LHCN-M2 (cell line): ENCODE measurements around the gene ZNF683. TPM values are rescaled to one million over a fixed set of nuclear protein-coding genes. Genes with fewer than 3 reads are reported as not detected.
"Not testable (repeated sequence)": the region's sequence is repeated elsewhere in the genome, so short reads cannot be mapped to it uniquely, and the experiment has no call there.

Experiments
- DNase-seq: peaks from one replicate; pipeline ENCODE4 v3.0.0-alpha.2; 2012; ENCODE audit warnings: low read depth
- total RNA-seq: library from RNA; depleted of rRNA; stranded (reverse); fragments of >200 nt; gene quantifications from 2 replicates; pipeline ENCODE4 v1.2.3, GENCODE V29; 2014

ZNF683 gene
- total RNA-seq, 1 experiment from 2014 or later, result not detected

DNA sequence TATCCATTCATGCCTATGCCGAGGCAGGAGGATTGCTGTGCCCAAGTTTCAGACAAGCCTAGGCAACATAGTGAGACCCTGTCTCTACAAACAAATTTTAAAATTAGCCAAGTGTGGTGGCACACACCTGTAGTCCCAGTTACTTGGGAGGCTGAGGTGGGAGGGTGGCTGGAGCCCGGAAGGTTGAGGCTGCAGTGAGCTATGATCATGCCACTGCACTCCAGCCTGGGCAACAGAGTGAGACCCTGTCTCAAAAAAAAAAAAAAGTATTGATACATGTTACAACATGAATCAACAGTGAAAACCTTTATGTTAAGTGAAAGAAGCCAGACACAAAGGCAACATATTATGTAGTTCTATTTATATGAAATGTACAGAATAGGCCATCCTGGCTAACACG lies 12.5 kb upstream of the ZNF683 start:
- DNase-seq, result not testable (repeated sequence)

DNA sequence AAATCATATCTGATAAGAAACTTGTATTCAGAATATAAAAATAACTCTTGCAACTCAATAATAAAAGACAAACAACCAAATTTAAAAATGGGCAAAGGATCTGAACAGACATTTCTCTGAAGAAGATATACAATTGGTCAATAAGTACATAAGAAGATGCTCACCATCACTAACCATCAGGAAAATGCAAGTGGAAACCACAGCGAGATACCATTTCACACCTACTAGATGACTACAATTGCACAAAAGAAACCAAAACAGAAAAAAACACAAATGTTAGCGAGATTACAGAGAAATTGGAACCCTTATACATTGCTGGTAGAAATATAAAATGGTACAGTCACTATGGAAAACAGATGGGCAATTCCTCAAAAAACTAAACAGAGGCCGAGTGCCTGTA lies 11.5 kb upstream of the ZNF683 start:
- DNase-seq, result no peak

DNA sequence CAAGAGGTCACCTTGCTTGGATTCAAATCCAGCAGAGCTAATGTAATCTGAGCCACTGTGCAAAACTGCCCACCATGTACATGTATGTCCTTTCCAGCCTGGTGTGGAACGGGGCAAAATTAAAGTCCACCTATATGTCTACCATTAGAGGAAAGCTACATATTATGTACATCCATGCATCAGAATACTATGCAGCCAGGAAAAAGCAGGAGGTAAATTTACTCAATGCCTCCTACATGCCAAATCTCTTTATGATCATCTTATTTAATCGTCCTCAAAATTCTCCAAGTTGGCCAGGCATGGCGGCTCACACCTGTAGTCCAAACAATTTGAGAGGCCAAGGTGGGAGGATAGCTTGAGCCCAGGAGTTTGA lies 6.3 kb upstream of the ZNF683 start:
- no peak for DNase-seq

DNA sequence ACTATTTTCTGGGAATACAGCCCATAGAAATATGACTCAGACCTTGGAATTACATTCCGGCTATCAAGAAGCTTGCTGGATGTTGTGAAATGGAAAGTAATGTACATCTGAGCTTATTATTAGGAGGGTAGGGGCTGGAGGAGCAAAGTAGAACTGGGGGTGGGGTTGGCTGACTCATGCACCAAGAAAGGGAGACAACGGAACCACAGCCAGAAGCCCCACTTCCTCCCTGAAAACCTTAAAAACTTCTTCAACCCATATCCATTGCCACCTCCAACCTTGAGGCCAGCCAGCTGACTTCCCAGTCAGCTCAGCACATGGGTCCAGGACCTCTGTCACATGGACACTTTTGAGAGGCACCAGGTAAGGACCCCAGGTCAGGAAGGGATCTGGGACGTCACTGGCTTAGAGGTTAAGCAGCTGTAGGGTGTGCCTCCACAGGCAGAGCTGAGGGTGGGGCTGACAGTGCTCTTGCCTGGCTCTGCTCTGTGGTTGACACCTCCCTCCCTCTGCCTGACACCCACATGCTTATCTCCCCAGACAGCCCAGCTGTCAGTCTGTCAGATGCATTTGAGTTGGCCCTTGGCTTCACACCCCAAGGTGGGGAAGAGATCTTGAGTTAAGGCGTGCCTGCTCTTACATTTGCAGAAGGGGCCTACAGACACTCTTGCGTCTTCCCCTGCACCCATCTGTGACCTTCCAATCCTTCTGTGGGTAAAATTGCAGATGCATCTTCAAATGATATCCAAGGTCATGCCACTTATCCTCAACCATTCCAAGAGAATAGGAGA lies 5.7 kb upstream of the ZNF683 start:
- DNase-seq, result peak; percentile 91

DNA sequence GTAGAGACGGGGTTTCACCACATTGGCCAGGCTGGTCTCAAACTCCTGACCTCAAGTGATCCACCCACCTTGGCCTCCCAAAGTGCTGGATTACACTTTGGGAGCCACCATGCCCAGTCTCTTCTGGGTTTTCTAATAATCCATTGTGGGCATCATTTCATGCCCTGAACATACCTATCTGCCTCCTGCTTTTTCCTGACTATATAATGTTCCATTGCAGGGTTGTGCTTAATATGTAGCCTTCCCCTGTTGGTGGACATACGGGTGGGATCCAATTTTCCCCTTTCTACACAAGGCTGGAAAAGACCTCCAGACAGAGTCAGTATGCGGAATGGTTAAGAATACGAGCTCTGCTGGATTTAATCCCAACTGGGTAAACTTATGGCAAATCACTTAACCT lies 3.5 kb upstream of the ZNF683 start:
- DNase-seq, result no peak

DNA sequence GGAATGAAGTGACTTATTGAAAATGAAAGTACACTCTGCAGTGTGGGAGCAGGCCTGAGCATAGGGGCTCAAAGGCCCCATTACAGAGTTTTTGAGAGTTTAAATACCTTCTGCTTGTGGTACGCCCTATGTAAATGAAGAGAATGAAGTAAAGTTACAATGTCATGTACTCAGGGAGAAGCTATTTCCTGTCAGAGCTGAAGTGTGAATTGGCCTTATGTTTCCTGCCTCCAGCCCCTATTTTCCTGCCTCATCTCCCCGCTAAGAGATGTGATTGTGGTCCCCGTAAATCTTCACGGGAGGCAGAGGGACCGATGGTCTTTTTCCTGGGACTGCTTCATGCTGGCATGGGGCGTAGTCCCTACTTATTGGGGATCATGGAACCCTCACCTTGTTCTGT lies 2.5 kb upstream of the ZNF683 start:
- DNase-seq, result no peak

DNA sequence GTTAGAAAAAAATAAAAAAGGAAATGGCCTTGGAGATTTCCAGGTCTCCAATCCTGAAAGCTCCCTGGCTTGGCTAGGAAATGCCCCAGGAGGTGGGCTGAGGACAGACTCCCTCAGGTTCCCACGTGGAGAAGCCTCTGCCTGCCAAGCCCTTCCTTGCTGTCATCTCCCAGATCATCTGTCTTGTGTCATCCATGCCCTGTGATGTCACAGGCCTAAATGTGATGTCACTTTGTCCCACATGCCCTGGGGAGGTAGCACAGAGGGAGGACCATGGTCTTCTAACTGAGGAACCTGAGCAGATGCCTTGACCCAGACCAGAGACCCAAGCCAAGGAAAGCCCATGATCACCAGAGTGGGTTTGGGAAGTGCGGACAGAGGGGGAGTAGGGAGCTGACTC lies 1.8 kb upstream of the ZNF683 start:
- DNase-seq, result not testable (repeated sequence)

DNA sequence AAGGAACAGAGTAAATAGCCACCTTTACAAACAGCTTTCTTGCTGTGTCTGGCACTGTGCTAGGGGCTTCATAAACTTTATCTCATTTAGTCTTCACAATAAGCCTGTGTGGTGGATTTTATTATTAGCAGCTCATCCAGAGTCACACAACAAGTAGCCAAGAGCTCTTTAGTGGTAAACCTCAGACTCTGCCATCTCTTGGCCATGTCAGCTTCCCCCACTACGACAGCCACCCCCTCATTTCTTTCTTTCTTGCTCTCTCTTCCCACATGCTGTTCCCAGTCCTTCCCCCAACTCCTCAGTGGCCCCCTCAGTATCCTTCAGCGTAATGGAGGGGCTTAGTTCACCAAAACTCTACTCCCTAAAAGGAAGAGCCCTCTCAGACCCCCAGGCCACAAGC lies 1.2 kb upstream of the ZNF683 start:
- DNase-seq, result no peak

DNA sequence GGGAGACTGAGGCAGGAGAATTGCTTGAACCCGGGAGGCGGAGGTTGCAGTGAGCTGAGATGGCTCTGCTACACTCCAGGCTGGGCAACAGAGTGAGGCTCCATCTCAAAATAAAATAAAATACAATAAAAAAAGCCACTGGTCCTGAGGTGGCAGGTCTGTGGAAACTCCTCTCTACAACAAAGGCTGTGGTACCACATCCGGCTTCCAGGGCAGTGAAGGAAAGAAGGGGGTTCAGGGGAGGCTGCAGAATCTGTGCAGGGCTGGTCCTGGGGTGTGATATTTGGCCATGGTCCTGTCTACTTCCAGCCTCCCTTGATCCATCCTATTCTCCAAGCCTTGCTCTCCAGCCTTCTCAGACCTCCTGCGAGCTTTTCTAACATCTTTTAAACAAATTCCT lies 731 bp upstream of the ZNF683 start:
- no peak for DNase-seq

DNA sequence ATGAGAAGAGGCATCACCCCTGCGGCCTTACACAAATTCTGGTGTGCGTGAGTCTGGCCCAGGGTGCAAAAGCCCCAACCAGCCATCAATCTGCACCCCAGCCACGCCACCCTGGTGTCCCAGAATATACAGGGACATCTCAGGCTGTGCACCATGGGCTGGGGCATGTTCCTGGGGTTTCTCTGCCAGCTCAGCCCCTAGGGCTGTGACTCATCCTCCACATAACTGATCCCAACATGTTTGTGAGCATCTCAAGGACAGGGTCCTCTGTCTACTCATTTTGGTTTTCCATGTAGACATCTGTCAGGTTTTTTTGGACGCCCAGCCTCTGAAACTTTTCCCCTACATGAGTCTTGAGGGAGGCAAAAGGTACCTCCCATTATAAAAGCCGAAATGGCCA lies 511 bp downstream of the ZNF683 start:
- no peak for DNase-seq

DNA sequence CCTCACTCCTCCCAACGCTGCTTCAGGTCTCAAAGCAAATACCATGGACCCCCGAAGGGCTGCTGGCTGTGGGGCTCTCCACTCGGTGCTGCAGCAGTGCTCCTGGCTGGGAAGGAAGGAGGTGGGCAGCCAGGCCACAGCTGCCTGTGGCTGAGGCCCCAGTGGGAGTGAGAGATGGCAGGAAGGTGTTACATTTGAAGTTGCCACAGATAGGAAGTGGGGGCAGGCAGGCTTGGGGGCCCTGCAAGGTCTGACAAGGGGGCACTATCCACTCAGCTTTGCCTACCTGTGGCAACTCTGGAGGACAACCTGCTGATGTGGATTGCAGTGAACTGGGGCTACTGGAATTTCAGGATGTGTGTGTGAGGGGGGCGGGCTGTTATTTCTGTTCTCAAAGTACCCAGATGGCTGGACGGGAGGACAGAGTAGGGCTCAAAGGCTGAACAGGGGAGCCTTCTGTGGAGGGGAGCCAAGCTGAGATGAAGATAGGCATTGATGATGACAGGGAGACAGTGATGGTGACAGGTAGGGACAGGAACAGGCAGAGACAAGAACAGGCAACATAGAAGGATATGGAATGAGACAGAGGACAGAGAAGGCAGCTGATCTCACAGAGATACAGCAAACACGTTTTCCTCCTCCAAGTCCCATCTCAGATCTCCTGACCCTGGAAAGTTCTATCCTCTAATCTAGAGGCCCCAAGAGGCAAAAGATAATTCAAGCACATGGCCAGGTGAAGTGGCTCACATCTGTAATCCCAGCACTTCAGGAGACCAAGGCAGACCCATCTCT lies 1.8 kb downstream of the ZNF683 start:
- no peak for DNase-seq

DNA sequence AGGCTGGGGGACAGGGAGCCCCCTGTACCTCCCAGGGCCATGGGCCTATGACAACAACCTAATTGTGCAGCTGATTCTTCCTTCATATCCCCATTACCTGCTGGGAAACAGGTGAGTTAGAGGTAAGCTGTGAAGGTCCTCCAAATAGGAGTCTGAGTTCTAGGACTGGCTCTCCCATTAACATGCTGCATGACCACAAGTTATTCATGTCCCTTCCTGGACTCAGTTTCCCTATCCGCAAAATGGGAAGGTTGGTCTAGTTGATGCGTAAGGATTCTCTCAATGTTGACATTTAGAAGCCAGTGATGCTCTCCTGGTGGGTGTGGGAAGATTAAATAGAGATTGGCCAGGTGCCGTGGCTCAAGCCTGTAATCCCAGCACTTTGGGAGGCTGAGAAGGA lies 4.1 kb downstream of the ZNF683 start:
- no peak for DNase-seq

DNA sequence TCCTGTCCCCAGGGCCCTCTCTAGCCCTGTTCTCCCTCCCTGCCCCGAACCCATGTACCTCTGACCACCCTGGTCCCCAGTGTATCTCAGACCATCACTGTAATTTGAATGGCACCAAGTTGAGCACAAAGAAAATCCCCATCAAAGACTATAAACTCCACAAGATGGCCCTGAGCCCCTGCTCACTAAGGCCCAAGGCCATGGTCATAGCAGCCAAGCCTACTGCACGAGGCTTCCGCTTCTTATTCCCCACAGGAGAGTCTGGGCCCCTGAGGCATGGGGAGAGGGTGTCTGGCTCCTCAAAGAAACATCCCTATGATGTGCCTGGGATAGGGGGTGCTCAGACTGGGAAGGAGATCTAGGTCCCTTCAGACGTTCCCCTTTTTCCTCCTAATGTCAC lies 4.5 kb downstream of the ZNF683 start:
- DNase-seq, result no peak

DNA sequence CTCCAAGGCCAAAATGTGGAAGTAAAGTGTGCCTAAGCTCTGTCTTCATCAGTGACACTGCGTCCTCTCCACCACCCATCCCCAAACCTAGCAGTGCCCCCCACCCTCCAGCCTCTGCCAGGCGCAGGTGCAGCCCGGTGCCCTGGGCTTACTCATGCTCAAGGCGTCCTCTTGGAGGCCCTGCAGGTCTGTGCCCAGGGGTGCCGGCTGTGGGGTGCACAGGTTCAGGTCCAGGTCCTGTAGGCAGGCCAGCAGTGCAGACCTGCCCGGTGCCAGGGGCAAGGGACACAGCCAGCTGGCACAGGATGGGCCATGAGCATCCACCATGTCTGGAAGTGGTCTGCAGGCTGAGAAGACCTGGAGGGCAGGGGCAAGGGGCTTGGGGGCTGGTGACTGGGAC lies 5.1 kb downstream of the ZNF683 start:
- DNase-seq, result no peak

DNA sequence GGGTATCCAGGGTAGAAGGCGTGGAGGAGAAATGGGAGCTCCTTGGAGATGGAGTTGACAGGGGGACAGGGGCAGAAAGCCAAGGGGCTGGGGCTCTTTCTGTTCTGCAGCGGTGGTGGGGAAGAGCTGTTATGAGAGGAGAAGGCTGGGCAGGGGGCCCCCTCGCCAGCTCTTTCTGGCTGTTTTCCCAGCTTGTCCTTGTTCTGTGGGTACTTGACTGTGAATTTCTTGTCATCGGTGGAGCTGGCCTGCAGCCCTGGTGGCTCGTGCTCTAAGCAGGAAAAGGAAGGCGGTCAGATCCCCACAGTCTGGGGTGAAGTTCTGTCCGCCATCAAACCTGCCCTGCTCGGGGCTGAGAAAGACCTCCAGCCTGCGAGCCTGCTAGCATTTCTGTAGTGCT lies 7.6 kb downstream of the ZNF683 start:
- no peak for DNase-seq

DNA sequence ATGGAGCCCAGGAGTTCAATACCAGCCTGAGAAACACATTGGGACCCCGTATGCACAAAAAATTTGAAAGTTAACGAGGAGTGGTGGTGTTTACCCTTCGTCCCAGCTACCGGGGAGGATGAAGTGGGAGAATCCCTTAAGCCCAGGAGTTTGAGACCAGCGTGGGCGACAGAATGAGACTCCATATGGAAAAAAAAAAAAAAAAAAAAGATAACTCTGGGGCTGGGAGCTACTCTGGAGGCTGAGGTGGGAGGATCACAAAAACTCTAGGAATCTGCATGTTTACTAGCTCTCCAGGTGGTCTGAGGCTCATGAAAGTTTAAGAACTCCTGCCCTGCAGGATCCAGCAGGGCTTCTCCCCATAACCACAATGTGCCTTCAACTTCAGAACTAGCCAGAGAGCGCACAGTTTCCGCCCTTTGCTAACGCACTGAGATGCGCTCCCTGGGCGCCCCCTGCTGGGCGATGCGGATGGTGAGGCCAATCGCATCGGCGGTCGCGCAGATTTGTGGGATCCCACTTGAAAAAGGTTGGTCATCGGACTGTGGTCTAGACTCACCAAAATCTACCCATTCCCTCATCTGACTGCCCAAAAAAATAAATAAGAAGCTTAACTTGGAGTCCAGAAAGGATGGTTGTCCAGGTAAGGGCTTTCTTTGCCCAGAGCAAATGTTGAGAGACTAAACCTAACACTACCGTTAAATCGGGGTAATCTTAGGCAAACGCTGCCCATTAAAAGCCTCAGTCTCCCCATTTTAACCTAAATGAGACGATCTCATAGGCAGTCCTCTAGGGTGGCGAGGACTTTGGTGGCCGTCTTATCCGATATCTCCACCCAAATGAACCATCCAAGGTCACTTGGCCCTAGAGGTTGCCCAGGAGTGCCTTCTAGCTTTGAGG lies 8.8 kb downstream of the ZNF683 start:
- peak; percentile 71 for DNase-seq

DNA sequence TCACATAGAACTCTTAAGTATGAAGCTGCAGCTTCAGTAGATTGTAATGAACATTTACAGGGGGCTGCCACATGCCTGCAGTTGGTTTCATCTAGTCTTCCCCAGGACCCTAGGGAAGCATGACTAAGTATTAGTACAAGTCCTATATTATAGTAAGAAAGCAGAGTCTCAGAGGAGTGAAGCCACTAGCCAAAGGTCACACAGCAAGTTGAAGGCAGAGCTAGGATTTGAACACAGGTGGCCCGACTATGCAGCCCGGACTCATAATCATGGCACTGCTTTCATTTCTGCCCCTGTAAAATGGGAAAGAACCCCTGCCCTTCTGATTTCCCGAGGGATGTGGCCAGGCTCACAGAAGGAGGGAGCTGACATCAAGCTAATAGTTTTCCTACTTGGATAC lies 10.2 kb downstream of the ZNF683 start:
- no peak for DNase-seq

DNA sequence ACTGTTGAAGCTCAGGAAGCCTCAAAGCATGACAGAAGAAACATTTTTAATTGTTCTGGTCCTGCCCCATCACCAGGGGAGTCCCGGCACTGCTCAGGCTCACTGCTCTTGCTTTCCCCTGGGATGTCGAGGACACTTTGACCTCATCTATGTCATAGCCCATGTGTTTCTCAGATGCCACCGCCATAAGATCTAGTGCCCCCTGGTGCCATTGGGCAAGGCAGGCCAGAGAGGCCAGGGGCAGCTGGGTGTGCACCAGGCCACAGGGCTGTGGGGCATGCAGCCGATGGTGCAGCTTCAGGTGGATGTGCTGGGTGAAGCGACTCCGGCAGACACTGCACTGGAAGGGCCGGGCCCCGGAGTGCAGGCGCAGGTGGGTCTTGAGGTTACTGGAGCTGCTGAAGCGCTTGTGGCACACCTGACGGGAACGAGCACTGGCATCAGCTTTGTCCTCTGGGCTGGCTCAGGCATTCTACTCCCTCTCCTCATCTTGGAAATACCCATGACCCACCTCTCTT lies 10.9 kb downstream of the ZNF683 start:
- no peak for DNase-seq

DNA sequence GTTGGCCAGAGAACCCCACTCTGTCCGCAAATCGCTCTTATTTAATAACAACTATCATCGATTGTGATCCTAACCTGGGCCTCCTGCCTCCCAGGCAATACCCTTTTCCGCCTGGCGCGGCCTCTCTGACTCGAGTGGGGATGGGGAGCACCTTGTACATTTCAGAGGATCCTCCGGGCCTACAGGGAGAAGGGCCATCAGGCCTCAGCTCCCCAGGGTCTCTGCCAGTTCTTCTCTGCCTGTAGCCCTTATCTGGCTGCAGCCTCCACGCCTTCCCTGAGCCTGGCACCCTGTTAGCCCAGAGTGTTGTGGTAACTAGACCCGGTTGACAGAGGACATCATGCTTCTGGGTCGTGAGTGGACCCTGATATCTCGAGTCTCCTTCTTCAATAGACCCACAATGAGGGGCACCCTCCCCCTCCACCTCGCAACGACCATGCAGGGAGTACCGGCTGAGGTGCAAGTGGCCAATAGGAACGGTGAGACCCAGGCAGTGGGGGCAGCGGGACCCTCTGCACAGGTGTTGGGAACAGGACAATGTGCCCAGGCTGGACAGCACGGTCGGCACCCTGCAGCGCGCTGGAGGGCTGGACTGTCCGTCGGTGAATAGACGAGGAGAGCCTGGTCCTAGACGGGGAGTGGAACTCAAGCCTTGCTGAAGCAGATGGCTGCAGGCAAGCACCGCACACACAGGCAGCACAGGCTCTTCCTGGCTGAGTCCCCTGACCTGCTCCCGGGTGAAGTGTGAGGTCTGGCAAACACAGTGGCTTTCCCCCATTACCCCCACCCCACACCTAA lies 11.5 kb downstream of the ZNF683 start:
- DNase-seq, result no peak

DNA sequence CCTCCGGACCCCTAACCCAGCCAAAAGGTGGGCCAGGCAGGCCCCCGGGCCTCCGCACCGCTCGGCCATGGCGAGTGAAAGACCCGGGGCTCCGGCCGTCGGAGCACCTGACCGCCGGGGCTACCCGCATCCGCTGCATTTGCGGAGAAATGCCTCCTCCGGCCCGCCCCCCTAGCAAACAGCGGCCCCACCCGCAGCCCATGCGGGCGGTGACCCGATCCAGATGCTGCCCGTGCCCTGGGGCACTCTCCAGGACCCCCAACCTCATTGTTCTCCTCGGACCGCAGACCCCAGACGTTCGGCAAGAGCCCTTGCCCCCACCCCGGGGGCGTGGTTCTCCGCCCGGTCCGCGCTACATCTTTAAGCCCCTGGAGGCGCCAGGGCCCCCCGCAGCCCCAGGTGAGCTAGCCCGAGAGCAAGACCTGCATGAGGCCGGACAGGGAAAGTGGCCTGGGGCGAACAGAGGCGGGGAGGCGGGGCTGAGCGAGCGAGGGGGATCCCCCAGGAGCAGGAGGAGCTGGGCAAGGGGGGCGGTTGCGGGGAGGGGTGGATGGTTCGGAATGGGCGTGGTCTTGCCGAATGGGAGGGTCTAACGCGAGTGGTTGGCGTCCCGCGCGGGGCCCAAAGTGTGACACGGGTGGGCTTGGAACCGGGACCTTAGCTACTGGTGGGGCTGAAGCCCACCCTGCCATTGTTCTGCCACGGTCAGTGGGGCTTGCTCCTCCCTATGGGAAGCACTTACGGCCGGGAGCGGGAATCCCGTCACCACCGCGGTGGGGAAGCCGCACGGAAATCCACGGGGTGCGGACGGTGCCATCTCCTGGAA lies 12.4 kb downstream of the ZNF683 start:
- no peak for DNase-seq
